ENCODE data around the gene PCDHGA6.
"Not testable (repeated sequence)": the region's sequence is repeated elsewhere in the genome, so short reads cannot be mapped to it uniquely, and the experiment has no call there.

Gene PCDHGA6

DNA sequence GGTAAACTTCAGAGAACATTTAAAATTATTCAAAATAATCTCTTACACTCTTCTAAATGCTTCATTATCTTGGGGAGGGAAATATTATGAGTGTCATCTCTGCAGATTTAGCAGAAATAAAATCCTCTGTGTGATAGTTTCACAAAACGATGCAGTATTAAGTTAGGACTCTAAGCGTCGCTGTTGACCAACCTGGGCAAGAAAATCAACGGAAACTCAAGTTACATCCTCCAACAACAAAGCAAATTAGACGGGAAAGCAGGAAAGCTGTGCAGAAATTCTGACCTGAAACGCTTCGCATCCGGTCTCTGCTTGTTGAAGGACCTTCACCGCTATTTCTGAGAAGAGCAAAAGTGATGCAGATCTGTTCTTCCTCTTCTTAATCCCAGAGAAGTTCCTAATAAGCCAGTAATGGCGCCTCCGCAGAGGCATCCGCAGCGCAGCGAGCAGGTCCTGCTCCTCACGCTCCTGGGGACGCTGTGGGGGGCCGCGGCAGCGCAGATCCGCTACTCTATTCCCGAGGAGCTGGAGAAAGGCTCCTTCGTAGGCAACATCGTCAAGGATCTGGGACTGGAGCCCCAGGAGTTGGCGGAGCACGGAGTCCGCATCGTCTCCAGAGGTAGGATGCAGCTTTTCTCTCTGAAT, at the start of gene PCDHGA6:
Gene PCDHGA6 (plus strand): TSS at position 219 of the 645 bp plus-strand sequence. CDS start 193 bp downstream, at position 412.
- no peak for DNase-seq (ENCODE audit: low read depth in 2 of 2, low spot score in 1 of 2)

DNA sequence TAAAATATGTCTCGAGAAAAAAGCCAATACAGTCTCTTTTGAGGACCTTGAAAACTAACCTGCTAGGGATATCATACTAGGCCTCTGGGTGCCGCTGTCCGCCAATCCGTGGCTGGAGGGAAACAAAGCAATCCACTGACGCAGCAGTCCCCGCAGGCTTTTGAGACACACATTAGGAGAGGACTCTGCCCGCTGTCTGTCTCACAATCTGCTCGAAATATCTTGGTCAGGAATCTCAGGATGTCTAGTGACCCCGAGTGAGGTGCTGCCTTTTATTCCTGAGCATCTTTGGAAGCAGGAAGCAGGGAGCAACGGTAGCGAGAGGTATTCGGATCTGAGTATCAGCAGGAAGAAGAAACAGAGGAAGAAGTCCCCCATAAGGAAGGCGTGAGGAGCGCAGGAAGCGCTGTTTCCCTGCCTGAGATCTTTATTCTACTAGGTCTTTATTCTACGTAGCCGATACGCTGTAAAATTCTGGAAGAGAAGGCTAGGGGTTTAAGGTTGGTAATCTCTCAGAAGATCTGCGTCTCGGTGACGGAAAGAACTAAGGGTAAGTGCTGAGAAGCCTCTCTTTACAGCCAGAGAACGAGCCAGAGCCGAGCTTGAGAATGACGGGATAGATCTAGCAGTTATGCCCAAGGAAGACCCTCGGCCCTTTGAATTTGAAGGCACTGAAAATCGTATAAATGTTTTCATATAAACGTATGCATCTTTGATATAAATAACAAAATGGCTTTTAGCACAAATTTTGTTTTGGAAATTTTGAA, 47.4 kb upstream of the PCDHGA6 start:
- peak; percentile 33 to 54 for DNase-seq (ENCODE audit: low read depth in 2 of 2, low spot score in 1 of 2)

DNA sequence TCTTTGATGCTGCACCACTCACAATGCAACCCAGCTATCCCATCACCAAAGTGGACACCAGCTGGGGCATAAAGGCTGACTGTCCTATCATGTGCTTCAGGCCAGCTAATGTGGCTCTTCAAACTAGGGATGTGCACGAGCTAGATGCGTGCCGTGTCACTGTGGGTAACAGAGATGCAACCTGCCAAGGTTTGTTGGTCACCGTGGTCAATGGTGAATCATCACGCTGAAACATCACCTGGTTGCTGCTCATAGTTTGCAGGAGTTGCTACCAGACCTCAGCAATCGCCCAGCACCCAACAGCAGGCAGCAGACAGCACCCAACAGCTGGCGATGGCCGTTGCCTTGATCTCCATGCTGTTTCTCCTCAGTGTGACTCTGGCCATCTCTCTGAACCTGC, 45.5 kb upstream of the PCDHGA6 start:
- DNase-seq (ENCODE audit: low read depth in 2 of 2, low spot score in 1 of 2) = no peak

DNA sequence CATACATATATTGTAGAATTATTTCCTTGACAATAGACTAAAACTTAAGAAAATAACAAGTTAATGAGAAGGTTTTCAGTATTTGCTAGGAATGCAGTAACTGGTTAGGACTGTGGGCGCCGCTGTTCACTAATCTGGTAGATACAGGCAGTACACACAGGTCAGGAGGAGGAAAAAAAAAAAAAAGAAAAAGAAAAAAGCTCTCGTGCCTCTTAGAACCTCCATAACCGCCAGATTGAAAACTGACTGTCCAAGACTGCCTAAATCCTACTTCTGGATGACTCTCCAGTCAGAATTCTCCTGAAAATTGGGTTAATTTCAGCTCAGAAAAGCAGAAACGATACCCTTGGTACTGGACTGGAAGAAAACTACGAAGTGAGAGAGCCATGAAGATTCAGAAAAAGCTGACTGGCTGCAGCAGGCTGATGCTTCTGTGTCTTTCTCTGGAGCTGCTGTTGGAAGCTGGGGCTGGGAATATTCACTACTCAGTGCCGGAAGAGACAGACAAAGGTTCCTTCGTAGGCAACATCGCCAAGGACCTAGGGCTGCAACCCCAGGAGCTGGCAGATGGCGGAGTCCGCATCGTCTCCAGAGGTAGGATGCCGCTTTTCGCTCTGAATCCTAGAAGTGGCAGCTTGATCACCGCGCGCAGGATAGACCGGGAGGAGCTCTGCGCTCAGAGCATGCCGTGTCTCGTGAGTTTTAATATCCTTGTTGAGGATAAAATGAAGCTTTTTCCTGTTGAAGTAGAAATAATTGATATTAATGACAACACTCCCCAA, 43.2 kb upstream of the PCDHGA6 start, which contains the start of gene PCDHGA1:
Gene PCDHGA1 (plus strand): TSS at position 216 of the 782 bp plus-strand sequence.
- DNase-seq (ENCODE audit: low read depth in 2 of 2, low spot score in 1 of 2) = no peak

DNA sequence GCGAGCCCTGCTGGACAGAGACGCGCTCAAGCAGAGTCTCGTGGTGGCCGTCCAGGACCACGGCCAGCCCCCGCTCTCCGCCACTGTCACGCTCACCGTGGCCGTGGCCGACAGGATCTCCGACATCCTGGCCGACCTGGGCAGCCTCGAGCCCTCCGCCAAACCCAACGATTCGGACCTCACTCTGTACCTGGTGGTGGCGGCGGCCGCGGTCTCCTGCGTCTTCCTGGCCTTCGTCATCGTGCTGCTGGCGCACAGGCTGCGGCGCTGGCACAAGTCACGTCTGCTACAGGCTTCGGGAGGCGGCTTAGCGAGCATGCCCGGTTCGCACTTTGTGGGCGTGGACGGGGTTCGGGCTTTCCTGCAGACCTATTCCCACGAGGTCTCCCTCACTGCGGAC, 41.1 kb upstream of the PCDHGA6 start:
- not testable (repeated sequence) for DNase-seq (ENCODE audit: low read depth in 2 of 2, low spot score in 1 of 2)

DNA sequence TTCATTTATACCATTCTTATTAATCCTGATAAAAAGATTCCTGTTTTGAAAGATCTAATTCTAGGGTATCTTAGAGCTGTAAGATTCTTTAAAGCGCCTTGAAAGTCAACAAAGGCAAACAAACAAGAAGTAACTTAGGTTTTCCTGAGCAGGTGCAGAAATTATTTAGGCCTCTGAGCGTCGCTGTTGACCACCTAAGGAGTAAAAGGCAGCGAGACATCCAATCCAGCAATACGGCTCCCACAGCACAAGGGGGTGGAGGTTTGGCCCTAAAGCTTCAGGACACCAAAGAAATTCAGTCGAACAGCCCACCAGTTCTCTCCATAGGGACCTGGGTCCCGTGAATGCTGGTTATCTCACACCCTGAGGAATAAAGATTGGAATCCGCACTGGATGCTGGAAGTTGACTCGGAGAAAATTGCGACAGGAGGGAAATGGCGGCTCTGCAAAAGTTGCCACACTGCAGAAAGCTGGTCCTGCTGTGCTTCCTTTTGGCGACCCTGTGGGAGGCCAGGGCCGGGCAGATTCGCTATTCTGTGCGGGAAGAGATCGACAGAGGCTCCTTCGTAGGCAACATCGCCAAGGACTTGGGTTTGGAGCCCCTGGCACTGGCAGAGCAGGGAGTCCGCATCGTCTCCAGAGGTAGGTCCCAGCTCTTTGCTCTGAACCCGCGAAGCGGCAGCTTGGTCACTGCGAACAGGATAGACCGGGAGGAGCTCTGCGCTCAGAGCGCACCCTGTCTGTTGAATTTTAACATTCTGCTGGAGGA, 35.0 kb upstream of the PCDHGA6 start, which contains the start of gene PCDHGA2:
Gene PCDHGA2 (plus strand): TSS at position 223 of the 769 bp plus-strand sequence.
- no peak for DNase-seq (ENCODE audit: low read depth in 2 of 2, low spot score in 1 of 2)

DNA sequence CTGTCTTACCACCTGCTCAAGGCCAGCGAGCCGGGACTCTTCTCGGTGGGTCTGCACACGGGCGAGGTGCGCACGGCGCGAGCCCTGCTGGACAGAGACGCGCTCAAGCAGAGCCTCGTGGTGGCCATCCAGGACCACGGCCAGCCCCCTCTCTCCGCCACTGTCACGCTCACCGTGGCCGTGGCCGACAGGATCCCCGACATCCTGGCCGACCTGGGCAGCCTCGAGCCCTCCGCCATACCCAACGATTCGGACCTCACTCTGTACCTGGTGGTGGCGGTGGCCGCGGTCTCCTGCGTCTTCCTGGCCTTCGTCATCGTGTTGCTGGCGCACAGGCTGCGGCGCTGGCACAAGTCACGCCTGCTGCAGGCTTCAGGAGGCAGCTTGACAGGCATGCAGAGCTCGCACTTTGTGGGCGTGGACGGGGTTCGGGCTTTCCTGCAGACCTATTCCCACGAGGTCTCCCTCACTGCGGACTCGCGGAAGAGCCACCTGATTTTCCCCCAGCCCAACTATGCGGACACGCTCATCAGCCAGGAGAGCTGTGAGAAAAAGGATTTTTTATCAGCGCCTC, 32.8 kb upstream of the PCDHGA6 start:
- not testable (repeated sequence) for DNase-seq (ENCODE audit: low read depth in 2 of 2, low spot score in 1 of 2)

DNA sequence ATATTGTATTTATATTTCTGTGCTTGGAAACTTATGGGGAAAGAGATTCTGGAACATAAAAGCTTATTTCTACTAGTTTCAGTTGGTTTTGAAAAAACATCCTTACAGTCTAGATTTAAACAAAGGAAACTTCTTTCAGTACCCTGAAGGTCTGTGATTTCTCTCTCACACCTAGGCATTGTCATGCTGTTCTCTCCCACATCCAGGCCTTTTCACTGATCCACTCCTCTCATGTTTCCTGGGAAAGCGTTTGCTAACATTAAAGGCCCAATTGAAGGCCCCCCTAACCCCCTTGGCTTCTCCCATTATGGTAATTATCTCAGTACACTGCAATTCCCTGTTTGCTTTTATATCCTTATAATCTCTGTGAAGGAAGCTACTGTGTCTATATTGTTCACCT, 30.9 kb upstream of the PCDHGA6 start:
- DNase-seq (ENCODE audit: low read depth in 2 of 2, low spot score in 1 of 2) = no peak

DNA sequence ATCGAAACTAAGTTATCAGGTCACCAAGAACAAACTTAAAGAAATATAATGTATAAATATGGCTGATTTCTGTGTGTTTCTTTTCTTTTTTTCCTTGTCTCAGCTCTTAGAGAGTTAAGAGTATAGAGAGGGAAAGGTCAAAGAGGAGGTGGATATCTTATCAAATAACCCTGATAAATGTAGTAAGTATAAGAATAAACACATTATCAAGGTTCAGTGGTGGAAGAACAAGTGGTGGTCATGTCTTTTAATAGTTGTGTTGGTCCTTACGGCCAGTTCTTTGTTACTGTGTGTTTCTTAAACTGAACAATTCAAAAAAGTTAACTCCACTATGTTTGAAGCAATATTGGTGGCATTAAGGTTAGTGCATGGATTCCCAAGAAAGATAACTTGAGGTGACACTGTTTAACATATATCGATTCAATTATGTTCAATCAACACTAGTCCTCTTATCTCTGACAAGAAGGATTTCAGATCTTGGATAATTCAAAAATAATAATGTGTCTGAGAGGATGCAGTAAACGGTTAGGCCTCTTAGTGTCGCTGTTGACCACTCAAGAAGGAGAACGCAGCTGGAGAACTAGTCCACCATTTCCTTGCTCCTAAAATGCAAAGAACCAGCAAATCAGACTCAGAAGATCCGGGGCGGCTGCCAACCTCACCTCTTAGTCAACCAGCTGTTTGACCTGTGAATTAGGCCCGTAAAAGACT, 30.3 kb upstream of the PCDHGA6 start, which contains the start of gene PCDHGA3:
Gene PCDHGA3 (plus strand): TSS at position 588 of the 711 bp plus-strand sequence. CDS start 205 bp downstream, outside the sequence.
- no peak for DNase-seq (ENCODE audit: low read depth in 2 of 2, low spot score in 1 of 2)

DNA sequence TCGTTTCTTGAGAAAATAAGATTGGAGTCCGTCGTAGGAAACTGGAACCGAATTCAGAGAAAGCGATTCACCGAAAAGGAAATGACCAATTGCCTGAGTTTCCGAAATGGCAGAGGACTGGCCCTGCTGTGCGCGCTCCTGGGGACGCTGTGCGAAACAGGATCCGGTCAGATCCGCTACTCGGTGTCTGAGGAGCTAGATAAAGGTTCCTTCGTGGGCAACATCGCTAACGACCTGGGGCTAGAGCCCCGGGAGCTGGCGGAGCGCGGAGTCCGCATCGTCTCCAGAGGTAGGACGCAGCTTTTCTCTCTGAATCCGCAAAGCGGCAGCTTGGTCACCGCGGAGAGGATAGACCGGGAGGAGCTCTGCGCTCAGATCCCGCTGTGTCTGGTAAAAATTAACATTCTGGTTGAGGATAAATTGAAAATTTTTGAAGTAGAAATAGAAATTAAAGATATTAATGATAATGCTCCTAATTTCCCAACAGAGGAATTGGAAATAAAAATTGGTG, 29.7 kb upstream of the PCDHGA6 start:
- DNase-seq (ENCODE audit: low read depth in 2 of 2, low spot score in 1 of 2) = no peak

DNA sequence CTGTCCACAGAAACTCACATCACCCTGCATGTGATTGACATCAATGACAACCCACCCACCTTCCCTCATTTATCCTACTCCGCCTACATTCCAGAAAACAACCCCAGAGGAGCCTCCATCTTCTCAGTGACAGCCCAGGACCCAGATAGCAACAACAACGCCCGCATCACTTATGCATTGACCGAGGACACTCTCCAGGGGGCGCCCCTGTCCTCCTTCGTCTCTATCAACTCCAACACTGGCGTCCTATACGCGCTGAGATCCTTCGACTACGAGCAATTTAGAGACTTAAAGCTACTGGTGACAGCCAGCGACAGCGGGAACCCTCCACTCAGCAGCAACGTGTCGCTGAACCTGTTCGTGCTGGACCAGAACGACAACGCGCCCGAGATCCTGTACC, 28.4 kb upstream of the PCDHGA6 start:
- DNase-seq (ENCODE audit: low read depth in 2 of 2, low spot score in 1 of 2) = no peak

DNA sequence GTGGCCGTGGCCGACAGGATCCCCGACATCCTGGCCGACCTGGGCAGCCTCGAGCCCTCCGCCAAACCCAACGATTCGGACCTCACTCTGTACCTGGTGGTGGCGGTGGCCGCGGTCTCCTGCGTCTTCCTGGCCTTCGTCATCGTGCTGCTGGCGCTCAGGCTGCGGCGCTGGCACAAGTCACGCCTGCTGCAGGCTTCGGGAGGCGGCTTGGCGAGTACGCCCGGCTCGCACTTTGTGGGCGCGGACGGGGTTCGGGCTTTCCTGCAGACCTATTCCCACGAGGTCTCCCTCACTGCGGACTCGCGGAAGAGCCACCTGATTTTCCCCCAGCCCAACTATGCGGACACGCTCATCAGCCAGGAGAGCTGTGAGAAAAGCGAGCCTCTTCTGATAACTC, 27.7 kb upstream of the PCDHGA6 start:
- DNase-seq (ENCODE audit: low read depth in 2 of 2, low spot score in 1 of 2) = not testable (repeated sequence)

DNA sequence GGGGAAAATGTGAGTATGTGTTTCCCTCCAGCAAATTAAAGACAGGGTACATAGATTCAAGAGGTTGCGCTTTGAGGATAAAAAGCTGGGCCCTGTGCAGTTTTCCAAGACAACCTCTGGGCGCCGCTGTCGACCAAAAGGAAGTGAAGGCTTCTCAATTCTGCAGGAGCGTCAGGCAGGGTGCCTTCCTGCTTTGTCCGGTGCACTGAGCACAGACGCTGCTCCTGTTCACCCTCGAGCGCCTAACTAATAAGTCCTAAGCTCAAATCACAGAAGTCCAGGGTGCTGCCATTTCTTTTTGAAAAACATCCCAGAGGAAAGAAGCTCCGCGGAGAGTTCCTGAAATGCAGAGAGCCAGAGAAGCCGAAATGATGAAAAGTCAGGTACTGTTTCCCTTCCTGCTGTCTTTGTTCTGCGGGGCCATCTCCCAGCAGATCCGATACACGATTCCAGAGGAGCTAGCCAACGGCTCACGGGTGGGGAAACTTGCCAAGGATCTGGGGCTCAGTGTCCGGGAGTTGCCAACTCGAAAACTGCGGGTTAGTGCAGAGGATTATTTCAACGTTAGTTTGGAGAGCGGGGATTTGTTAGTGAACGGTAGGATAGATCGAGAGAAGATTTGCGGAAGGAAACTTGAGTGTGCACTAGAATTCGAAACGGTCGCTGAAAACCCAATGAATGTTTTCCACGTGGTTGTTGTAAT, 23.6 kb upstream of the PCDHGA6 start, which contains the start of gene PCDHGB1:
Gene PCDHGB1 (plus strand): TSS at position 183 of the 703 bp plus-strand sequence. CDS start 162 bp downstream, at position 345.
- no peak for DNase-seq (ENCODE audit: low read depth in 2 of 2, low spot score in 1 of 2)

DNA sequence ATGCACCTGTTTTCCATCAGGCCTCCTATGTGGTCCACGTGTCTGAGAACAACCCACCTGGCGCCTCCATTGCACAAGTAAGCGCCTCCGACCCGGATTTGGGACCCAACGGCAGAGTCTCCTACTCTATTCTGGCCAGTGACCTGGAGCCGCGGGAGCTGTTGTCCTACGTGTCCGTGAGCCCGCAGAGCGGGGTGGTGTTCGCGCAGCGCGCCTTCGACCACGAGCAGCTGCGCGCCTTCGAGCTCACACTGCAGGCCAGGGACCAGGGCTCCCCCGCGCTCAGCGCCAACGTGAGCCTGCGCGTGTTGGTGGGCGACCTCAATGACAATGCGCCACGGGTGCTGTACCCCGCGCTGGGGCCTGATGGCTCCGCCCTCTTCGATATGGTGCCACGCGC, 22.1 kb upstream of the PCDHGA6 start:
- DNase-seq (ENCODE audit: low read depth in 2 of 2, low spot score in 1 of 2) = no peak

DNA sequence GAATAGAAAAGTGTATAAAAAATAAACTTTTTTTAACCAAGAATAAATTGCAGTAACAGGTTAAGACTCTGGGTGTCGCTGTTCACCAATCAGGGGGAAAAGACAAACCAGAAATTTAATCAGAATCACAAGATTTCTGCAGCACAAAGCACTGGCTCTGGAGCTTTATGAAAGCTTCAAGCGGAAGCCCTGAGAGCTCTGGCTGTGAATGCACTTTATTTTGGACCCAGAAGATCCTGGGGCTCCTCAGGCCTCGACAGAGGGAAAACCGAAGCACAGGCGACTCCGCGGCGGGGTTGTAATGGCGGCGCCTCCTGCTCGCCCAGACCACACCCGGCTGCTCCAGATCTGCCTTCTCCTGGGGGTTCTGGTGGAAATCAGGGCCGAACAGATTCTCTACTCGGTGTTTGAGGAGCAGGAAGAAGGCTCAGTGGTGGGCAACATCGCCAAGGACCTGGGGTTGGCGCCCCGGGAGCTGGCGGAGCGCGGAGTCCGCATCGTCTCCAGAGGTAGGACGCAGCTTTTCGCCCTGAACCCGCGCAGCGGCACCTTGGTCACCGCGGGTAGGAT, 18.7 kb upstream of the PCDHGA6 start, which contains the start of gene PCDHGA4:
Gene PCDHGA4 (plus strand): TSS at position 122 of the 570 bp plus-strand sequence. CDS start 87 bp downstream, at position 209.
- DNase-seq (ENCODE audit: low read depth in 2 of 2, low spot score in 1 of 2) = no peak

DNA sequence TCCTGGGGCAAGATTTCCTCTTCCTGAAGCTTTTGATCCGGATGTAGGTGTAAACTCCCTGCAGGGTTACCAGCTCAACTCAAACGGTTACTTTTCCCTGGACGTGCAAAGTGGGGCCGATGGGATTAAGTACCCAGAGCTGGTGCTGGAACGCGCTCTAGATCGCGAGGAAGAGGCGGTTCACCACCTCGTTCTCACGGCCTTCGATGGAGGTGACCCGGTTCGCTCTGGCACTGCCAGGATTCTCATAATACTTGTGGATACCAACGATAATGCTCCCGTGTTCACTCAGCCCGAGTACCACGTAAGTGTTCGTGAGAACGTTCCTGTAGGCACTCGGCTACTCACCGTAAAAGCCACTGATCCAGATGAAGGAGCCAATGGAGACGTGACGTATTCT, 18.1 kb upstream of the PCDHGA6 start:
- DNase-seq (ENCODE audit: low read depth in 2 of 2, low spot score in 1 of 2) = no peak

DNA sequence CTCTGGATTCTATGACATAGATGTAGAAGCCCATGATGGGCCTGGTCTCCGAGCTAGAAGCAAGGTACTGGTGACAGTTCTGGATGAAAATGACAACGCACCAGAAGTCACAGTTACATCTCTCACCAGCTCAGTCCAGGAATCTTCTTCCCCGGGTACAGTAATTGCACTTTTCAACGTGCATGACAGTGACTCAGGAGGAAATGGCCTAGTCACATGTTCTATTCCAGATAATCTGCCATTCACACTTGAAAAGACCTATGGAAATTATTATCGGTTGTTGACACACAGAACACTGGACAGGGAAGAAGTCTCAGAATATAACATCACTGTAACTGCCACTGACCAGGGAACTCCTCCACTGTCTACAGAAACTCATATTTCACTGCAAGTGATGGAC, 17.6 kb upstream of the PCDHGA6 start:
- DNase-seq (ENCODE audit: low read depth in 2 of 2, low spot score in 1 of 2) = no peak

DNA sequence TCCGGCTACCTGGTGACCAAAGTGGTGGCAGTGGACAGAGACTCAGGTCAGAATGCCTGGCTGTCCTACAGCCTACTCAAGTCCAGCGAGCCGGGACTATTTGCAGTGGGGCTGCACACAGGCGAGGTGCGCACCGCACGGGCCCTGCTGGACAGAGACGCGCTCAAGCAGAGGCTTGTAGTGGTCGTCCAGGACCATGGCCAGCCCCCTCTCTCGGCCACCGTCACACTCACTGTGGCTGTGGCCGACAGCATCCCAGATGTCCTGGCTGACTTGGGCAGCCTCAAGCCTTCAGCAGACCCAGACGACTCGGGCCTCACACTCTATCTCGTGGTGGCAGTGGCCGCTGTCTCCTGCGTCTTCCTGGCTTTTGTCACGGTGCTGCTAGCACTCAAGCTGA, 16.7 kb upstream of the PCDHGA6 start:
- DNase-seq (ENCODE audit: low read depth in 2 of 2, low spot score in 1 of 2) = no peak

Data from stimulated activated CD8-positive, alpha-beta memory T cell treated with anti-CD3 and anti-CD28 coated beads, Interleukin-4, amount 100 ng/mL, for 1 hour (primary cell).